ENCODE data around the gene DEFB128. TPM values are rescaled to one million over a fixed set of nuclear protein-coding genes. Genes with fewer than 3 reads are reported as not detected.
"Not testable (repeated sequence)": the region's sequence is repeated elsewhere in the genome, so short reads cannot be mapped to it uniquely, and the experiment has no call there.

The DEFB128 gene
- not detected for total RNA-seq
- not detected for polyA plus RNA-seq
- total RNA-seq: 0 reads per million in 6 experiments

DNA sequence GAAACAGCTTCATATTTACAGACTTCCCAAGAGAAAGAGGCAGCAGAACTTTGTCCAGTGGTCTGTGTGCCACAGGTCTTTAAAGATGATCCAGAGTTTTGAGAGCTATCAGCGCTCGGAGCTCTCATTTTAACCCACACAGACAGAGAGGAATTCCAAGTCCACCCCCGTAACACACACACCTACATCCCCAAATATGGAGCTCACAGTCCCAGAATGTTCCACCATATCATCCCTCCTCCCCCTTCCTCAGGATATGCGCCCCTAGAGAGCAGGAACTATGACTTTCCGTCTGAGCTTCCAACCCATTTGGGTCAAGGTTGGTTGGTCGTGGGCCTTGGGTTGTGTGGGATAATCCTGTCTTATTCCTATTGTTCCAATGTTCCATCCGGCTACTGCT lies at the start of gene DEFB128:
TSS of gene DEFB128 (minus strand) at position 101 of the 400 bp plus-strand sequence. CDS start at position 13, 88 bp downstream.
- no peak within 1 kb of the TSS for H3K27ac Mint-ChIP-seq
- peaks cover 0 to 8% (median 0%) of the 10 kb centered on the region in 3 donors for H3K36me3 Mint-ChIP-seq
- POLR2A ChIA-PET: no interaction called here
- H3K27me3 Mint-ChIP-seq: peaks cover 18 to 55% (median 28%) of the 10 kb centered on the region in 5 donors
- H3K9me3 Mint-ChIP-seq: peaks cover 3 to 27% (median 9%) of the 10 kb centered on the region in 9 donors
- DNase-seq: no peak
- no peak within 1 kb of the TSS for H3K4me3 Mint-ChIP-seq
- no peak for ATAC-seq
- H3K4me1 Mint-ChIP-seq: no peaks in the 10 kb centered on the region

DNA sequence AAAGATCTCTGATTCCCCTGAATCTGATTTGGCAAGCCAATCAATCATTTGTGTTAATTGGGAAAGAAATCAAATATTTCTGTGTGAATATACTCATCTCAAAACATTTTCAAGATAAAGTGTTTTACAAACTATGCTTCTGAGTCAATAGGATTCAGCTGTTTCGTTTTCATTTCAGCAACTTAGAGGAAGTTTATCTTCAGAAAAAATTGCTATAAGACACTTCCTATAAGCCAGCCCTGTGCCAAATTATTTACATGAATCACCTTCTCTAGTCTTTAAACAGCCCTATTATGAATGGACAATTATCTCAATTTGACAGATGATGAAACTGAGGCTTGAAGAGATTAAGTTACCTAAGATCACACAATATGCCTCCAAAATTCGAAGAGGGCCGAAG lies 48.4 kb upstream of the DEFB128 start:
- Mint-ChIP-seq H3K4me3 (peak overlapping the region; percentile 59 to 87 (median 82)), H3K27ac (peak overlapping the region; percentile 11 to 91 (median 80)), H3K4me1 (peaks cover 4 to 27% (median 21%) of the 10 kb centered on the region in 4 donors), H3K36me3 (no peaks in the 10 kb centered on the region), H3K9me3 (no peaks in the 10 kb centered on the region), H3K27me3 (no peaks in the 10 kb centered on the region)
- DNase-seq (peak in 1 of 10 donors; percentile 3), ATAC-seq (peak in 1 of 2 donors; percentile 33)
- POLR2A ChIA-PET: interaction anchor here (1.0 to 1.1 kb wide), 2 partner anchors 10 to 59 kb away, joined by 3 to 5 read pairs; partner anchors contain the start of gene ZCCHC3

DNA sequence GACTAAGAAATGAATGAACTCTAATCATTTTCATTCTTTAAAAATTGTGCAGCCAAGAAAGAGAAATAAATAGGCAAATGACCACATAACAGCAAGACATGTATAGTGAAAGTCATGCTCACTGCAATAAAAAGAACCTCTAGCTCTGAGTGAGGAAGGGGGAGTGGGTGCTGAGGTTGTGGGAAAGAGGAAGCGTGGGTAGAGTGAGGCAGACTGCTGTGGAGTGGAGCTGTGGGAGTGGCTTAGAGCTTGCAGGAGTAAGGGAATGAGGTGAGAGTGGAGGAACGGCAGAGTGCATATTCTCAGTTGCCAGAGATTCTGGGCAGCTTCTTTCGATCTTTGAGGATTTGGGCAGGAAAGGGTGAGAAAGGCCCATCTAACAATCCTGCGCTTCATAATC lies 48.0 kb upstream of the DEFB128 start:
- Mint-ChIP-seq H3K27me3 (no peaks in the 10 kb centered on the region), H3K9me3 (no peaks in the 10 kb centered on the region), H3K36me3 (no peaks in the 10 kb centered on the region), H3K4me1 (peaks cover 4 to 27% (median 21%) of the 10 kb centered on the region in 4 donors), H3K4me3 (peak overlapping the region; percentile 59 to 87 (median 82)), H3K27ac (peak overlapping the region; percentile 11 to 91 (median 80))
- POLR2A ChIA-PET: interaction anchor here (1.0 to 1.1 kb wide), 2 partner anchors 11 to 60 kb away, joined by 3 to 5 read pairs; partner anchors contain the start of gene ZCCHC3
- peak; percentile 65 to 77 for ATAC-seq
- peak in 2 of 10 donors; percentile 4 to 6 for DNase-seq

DNA sequence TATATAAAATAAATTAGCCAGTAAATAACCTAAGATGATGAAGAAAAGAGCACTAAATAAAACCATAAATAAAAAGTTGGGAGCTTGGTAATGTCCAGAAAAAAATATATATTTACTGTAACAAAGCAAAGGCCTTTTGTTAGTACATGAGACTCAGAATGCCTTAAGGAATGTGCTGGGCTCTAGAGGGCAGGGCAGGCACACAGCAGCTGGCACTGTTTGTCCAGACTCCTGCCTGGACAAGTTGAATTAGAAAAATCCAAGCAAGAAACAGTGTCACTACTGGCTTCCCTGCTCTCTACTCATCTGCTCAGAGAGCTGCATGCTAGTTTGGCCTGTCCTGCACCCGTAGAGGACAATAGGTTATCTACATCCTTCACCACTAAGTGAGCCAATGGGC lies 46.4 kb upstream of the DEFB128 start:
- H3K9me3 Mint-ChIP-seq: no peaks in the 10 kb centered on the region
- POLR2A ChIA-PET: no interaction called here
- peak overlapping the region in 1 of 10 donors; percentile 90 for H3K27ac Mint-ChIP-seq
- peak overlapping the region in 1 of 10 donors; percentile 5 for H3K4me3 Mint-ChIP-seq
- no peaks in the 10 kb centered on the region for H3K36me3 Mint-ChIP-seq
- peaks cover 4 to 27% (median 21%) of the 10 kb centered on the region in 4 donors for H3K4me1 Mint-ChIP-seq
- H3K27me3 Mint-ChIP-seq: no peaks in the 10 kb centered on the region
- ATAC-seq: no peak
- no peak for DNase-seq

DNA sequence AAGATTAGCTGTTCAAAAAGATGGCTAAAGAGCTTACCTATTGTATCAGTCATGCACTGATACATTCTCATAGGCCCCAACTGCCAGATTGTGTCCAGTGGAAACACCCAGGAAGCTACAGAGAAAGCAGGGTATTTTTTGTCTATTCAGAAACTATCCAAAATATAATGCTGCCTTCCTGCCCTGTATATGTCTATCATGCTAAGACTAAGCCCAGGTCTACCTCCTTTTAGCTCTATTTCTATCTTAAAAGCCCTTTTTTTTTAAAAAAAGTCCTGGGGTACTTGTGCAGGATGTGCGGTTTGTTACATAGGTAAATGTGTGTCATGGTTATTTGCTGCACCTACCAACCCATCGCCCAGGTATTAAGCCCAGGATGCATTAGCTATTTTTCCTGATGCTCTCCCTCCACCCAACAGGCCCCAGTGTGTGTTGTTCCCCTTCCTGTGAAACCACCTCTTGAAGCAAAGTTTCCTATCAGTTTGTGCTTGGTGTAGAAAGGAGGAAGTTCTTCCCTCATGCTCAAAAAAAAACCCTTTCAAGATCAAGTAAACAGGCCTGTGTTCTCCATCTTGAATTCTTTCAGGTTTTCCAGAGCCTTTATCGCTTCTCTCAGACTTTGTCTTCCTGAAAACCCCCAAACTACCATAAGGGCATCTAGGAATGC lies 38.1 kb upstream of the DEFB128 start:
- peak; percentile 71 to 86 for ATAC-seq
- peak overlapping the region in 7 of 10 donors; percentile 6 to 54 (median 17) for H3K4me3 Mint-ChIP-seq
- POLR2A ChIA-PET: interaction anchor here (0.5 kb wide), 1 partner anchor 297 kb away, joined by 3 read pairs; no protein-coding TSS in a partner anchor

DNA sequence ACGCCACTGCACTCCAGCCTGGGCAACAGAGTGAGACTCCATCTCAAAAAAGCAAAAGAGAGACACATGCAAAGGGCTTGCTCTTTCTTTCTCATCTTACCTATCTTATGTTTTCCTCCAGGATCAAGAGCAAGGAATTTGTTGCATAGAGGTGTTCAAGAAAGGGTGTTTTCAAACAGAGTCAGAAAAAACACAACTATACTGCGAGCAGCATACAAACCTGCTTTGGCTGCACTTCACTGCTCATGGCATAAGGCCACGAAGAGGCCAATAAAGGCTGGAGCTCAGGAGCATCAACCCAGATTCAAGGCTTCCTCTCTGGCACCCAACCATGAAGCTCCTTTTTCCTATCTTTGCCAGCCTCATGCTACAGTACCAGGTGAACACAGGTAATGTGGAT lies 37.4 kb upstream of the DEFB128 start, which contains the start of gene DEFB129:
TSS of gene DEFB129 (plus strand) at position 301 of the 400 bp plus-strand sequence. CDS start at position 332, 31 bp downstream.
- Mint-ChIP-seq H3K36me3 (no peaks in the 10 kb centered on the region), H3K4me3 (peak within 1 kb of the TSS in 7 of 10 donors; percentile 14 to 54 (median 36)), H3K27ac (peak within 1 kb of the TSS; percentile 26 to 87 (median 68)), H3K9me3 (peaks cover 0 to 3% (median 0%) of the 10 kb centered on the region in 9 donors), H3K27me3 (peaks cover 0 to 3% (median 0%) of the 10 kb centered on the region in 5 donors), H3K4me1 (peaks cover 15 to 28% (median 27%) of the 10 kb centered on the region in 4 donors)
- DNase-seq: no peak
- POLR2A ChIA-PET: interaction anchor here (0.5 kb wide), 1 partner anchor 298 kb away, joined by 3 read pairs; no protein-coding TSS in a partner anchor
- no peak for ATAC-seq

More for the DNA sequence above, 38.1 kb upstream of the DEFB128 start:
- Mint-ChIP-seq H3K4me1 (peaks cover 15 to 28% (median 27%) of the 10 kb centered on the region in 4 donors), H3K27ac (peak overlapping the region; percentile 26 to 87 (median 68)), H3K9me3 (peaks cover 0 to 3% (median 0%) of the 10 kb centered on the region in 9 donors), H3K27me3 (peaks cover 0 to 2% (median 0%) of the 10 kb centered on the region in 5 donors), H3K36me3 (no peaks in the 10 kb centered on the region)
- peak in 3 of 10 donors; percentile 14 to 50 (median 42) for DNase-seq

DNA sequence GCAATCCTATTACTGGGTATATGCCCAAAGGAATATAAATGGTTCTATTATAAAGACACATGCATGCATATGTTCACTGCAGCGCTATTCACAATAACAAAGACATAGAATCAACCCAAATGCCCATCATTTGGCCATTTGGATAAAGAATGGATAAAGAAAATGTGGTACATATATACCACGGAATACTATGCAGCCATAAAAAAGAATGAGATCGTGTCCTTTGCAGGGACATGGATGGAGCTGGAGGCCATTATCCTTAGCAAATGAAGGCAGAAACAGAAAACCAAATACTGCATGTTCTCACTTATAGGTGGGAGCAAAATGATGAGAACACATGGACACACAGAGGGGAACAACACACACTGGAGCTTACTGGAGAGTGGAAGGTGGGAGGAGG lies 36.4 kb upstream of the DEFB128 start:
- DNase-seq, H3K36me3 Mint-ChIP-seq, H3K9me3 Mint-ChIP-seq, H3K27me3 Mint-ChIP-seq, POLR2A ChIA-PET, H3K4me3 Mint-ChIP-seq, ATAC-seq: not testable (repeated sequence)
- Mint-ChIP-seq H3K27ac (peak overlapping the region in 3 of 10 donors; percentile 55 to 87 (median 82)), H3K4me1 (peaks cover 15 to 28% (median 27%) of the 10 kb centered on the region in 4 donors)

DNA sequence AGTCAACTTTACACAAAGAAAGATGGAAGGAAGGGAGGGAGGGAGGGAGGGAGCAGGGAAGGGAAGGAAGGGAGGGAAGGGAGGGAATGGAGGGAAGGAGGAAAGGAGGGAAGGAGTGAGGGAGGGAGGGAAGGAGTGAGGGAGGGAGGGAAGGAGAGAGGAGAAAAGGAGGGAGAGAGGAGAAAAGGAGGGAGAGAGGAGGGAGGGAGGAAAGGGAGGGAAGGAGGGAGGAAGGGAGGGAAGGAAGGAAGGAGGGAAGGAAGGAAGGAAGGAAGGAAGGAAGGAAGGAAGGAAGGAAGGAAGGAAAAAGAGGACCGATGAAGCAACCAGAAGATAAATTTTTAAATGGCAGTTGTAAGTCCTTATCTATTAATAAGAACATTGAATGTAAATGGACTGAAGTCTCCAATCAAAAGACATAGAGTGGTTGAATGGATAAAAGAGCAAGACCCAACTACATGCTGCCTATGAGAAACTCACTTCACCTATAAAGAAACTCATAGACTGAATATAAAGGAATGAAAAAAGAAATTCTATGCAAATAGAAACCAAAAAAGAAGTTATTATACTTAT lies 31.8 kb upstream of the DEFB128 start:
- DNase-seq: no peak
- Mint-ChIP-seq H3K4me3 (no peak overlapping the region), H3K9me3 (peaks cover 0 to 3% (median 0%) of the 10 kb centered on the region in 9 donors), H3K27me3 (peaks cover 6 to 44% (median 12%) of the 10 kb centered on the region in 5 donors), H3K27ac (no peak overlapping the region), H3K36me3 (no peaks in the 10 kb centered on the region), H3K4me1 (peaks cover 3 to 8% (median 6%) of the 10 kb centered on the region in 4 donors)
- POLR2A ChIA-PET: no interaction called here
- no peak for ATAC-seq

DNA sequence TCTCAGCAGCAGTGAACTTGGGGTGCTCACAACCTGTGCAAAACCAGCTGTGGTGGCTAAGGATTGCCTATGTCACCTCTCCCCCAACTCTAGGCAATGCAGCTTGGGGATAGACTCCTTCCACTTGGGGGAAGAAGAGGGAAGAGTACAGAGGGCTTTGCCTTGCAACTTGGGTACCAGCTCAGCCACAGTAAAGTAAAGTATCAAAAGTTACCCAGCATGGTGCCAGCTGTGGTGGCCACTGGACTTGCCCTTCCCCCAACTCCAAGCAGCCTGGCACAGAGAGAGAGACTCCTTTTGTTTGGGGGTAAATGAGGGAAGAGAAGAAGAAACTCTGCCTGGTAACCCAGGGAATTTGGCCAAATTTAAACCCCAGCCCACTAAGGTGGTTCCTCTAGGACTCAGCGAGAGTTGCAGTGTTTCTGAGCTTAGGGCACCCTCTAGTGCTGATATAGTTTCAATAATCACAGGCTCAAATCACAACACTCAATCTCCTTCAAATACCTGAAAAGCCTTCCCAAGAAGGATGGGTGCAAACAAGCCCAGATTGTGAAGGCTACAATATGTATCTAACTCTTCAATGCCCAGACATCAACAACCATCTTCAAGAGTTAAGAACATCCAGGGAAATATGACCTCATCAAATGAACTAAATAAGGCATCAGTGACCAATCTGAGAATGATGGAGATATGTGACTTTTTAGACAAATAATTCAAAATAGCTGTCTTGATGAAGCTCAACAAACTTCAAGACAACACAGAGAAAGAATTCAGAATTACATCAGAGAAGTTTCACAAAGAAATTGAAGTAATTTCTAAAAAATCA lies 30.0 kb upstream of the DEFB128 start:
- Mint-ChIP-seq H3K27me3 (peaks cover 6 to 44% (median 12%) of the 10 kb centered on the region in 5 donors), H3K4me1 (peaks cover 0 to 2% (median 0%) of the 10 kb centered on the region in 4 donors), H3K36me3 (no peaks in the 10 kb centered on the region), H3K9me3 (no peaks in the 10 kb centered on the region), H3K4me3 (no peak overlapping the region), H3K27ac (no peak overlapping the region)
- DNase-seq: peak in 2 of 10 donors; percentile 11 to 16
- POLR2A ChIA-PET: no interaction called here
- no peak for ATAC-seq

DNA sequence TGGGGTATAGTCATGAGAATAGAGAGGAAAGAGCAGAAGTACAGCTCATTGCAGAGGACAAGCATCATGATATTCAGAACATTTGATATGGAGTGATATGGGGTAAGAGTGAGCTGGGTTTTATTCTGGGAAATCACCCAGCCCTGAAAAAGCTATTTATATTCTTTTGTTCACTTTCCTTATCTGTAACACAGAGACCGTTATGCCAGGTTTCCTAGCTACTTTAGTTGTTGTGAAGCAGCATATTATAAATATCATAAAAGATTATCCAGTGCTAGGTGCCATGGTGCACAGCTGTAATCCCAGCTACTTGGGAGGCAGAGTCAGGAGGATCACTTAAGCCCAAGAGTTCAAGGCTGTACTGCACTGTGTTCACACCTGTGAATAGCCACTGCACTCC lies 27.8 kb upstream of the DEFB128 start:
- Mint-ChIP-seq H3K27me3 (peaks cover 6 to 44% (median 12%) of the 10 kb centered on the region in 5 donors), H3K9me3 (no peaks in the 10 kb centered on the region), H3K36me3 (no peaks in the 10 kb centered on the region), H3K27ac (no peak overlapping the region), H3K4me3 (no peak overlapping the region), H3K4me1 (peaks cover 0 to 2% (median 0%) of the 10 kb centered on the region in 4 donors)
- POLR2A ChIA-PET: no interaction called here
- ATAC-seq (no peak), DNase-seq (no peak)

DNA sequence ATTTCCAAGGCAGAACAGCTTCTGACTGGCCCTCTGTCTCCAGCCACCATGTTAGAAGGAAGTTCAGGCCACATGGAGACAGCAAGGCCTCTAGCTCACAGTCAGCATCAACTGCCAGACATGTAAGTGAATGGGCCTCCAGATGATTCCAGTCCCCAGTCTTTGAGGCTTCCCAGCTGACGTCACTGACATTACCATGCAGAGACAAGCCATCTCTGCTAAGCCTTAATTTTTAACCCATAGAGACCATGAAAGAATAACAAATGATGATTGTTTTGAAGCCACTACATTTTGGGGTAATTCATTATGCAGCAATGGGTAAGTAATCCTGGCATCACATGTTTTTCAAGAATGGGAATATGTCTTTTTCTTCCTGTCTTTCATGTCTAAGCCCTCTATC lies 26.3 kb upstream of the DEFB128 start:
- DNase-seq: no peak
- H3K27ac Mint-ChIP-seq: no peak overlapping the region
- H3K4me1 Mint-ChIP-seq: peaks cover 0 to 2% (median 0%) of the 10 kb centered on the region in 4 donors
- H3K4me3 Mint-ChIP-seq: no peak overlapping the region
- H3K9me3 Mint-ChIP-seq: no peaks in the 10 kb centered on the region
- H3K36me3 Mint-ChIP-seq: no peaks in the 10 kb centered on the region
- POLR2A ChIA-PET: interaction anchor here (0.6 kb wide), 1 partner anchor 113 kb away, joined by 3 read pairs; no protein-coding TSS in a partner anchor
- peaks cover 5 to 37% (median 9%) of the 10 kb centered on the region in 5 donors for H3K27me3 Mint-ChIP-seq
- ATAC-seq: no peak

DNA sequence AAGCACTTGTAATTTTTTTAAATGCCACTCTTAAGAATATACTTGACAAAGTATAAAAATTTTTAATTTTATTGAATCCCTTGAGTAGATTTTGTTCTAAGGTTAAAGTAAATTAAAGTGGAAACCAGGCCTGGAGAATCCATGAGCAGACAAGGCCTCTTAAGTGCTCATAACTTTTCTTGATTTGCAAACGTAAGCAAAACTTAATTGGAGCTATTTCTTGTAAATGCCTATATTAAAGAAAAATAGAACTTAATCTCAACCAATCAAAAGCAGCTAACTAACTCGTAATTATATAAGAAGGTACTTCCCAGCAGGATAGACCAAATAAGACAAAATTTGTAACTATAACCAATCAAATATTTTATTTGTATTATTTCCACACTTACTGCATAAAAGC lies 24.9 kb upstream of the DEFB128 start:
- no peak for ATAC-seq
- POLR2A ChIA-PET: no interaction called here
- no peaks in the 10 kb centered on the region for H3K36me3 Mint-ChIP-seq
- no peak for DNase-seq
- H3K27me3 Mint-ChIP-seq: peaks cover 2 to 23% (median 6%) of the 10 kb centered on the region in 5 donors
- H3K4me1 Mint-ChIP-seq: peaks cover 0 to 2% (median 0%) of the 10 kb centered on the region in 4 donors
- H3K9me3 Mint-ChIP-seq: no peaks in the 10 kb centered on the region
- no peak overlapping the region for H3K4me3 Mint-ChIP-seq
- H3K27ac Mint-ChIP-seq: no peak overlapping the region
